CD14-positive monocyte (primary cell): ENCODE measurements around the gene SP6. TPM values are rescaled to one million over a fixed set of nuclear protein-coding genes. Genes with fewer than 3 reads are reported as not detected.

ENCODE experiments used
- DNase-seq, 3 donors: peaks; one replicate each; pipeline ENCODE4 v3.0.0-alpha.2; 2011 to 2022
- H2AFZ ChIP-seq: 2 replicates; pipeline ENCODE4 v1.6.0; 2012; ENCODE audit warnings: mild to moderate bottlenecking, low read depth, low read length, inconsistent platforms; ENCODE audit not compliant: insufficient read depth, poor library complexity, severe bottlenecking
- H3K27ac ChIP-seq, 2 donors: 1 replicate in 1 of 2; 2 replicates in 1 of 2; pipeline ENCODE4 v1.5.1; 2012 to 2013; ENCODE audit warnings: low read length in 2 of 2, control low read depth in 1 of 2, inconsistent platforms in 1 of 2, low read depth in 1 of 2, mild to moderate bottlenecking in 1 of 2
- H3K27me3 ChIP-seq, 2 donors: one replicate each; pipeline versions ENCODE4 v1.6.0 to v1.6.1; 2011 to 2013; ENCODE audit warnings: low read length in 2 of 2; ENCODE audit not compliant: control insufficient read depth in 2 of 2, insufficient read depth in 2 of 2
- H3K36me3 ChIP-seq, 2 donors: replicated peaks in 1 of 2; 1 replicate in 1 of 2; 2 replicates in 1 of 2; pipeline versions ENCODE4 v1.5.1 to v1.6.1; 2012 to 2013; ENCODE audit warnings: low read length in 2 of 2, control low read depth in 1 of 2, inconsistent platforms in 1 of 2, mild to moderate bottlenecking in 1 of 2; ENCODE audit not compliant: insufficient read depth in 2 of 2, control insufficient read depth in 1 of 2
- H3K4me1 ChIP-seq, 2 donors: 1 replicate in 1 of 2; 2 replicates in 1 of 2; pipeline versions ENCODE4 v1.5.1 to v1.6.1; 2012 to 2013; ENCODE audit warnings: low read length in 2 of 2, control low read depth in 1 of 2, inconsistent platforms in 1 of 2, mild to moderate bottlenecking in 1 of 2, moderate library complexity in 1 of 2; ENCODE audit not compliant: insufficient read depth in 2 of 2, control insufficient read depth in 1 of 2
- H3K4me2 ChIP-seq: replicated peaks from 2 replicates; pipeline ENCODE3; 2012; ENCODE audit warnings: low read length, moderate library complexity, mild to moderate bottlenecking; ENCODE audit not compliant: poor library complexity, severe bottlenecking; ENCODE audit errors: extremely low read depth
- H3K4me3 ChIP-seq, 3 experiments: fragments of 200-600 bp in 1 of 3; sonication (generic) in 1 of 3; replicated peaks in 1 of 3; 1 replicate in 2 of 3; 2 replicates in 1 of 3; pipeline ENCODE4 v1.5.1; 2011 to 2013; ENCODE audit warnings: low read length in 3 of 3, mild to moderate bottlenecking in 3 of 3, control low read depth in 2 of 3, low read depth in 2 of 3, inconsistent platforms in 1 of 3, moderate library complexity in 1 of 3
- H3K79me2 ChIP-seq: 2 replicates; pipeline ENCODE4 v1.6.0; 2012; ENCODE audit warnings: mild to moderate bottlenecking, control low read depth, inconsistent platforms, low read length, moderate library complexity; ENCODE audit not compliant: insufficient read depth
- H3K9ac ChIP-seq: 2 replicates; pipeline ENCODE4 v1.6.0; 2017; ENCODE audit warnings: low read length, mild to moderate bottlenecking; ENCODE audit not compliant: insufficient read depth, poor library complexity, severe bottlenecking
- H3K9me3 ChIP-seq, 2 donors: replicated peaks in 1 of 2; 1 replicate in 1 of 2; 2 replicates in 1 of 2; pipeline versions ENCODE4 v1.5.1 to v1.6.1; 2012 to 2013; ENCODE audit warnings: low read length in 2 of 2, control low read depth in 1 of 2; ENCODE audit not compliant: control insufficient read depth in 1 of 2, insufficient read depth in 1 of 2
- H4K20me1 ChIP-seq: 2 replicates; pipeline ENCODE4 v1.6.0; 2012; ENCODE audit warnings: mild to moderate bottlenecking, low read length, control low read depth, moderate library complexity; ENCODE audit not compliant: insufficient read depth
- H3K27ac Mint-ChIP-seq, 7 donors: one replicate each; pipeline ENCODE4 v1.8.0; 2020; ENCODE audit warnings: mild to moderate bottlenecking in 7 of 7, mixed read lengths in 7 of 7, moderate library complexity in 6 of 7, inconsistent platforms in 2 of 7
- H3K27me3 Mint-ChIP-seq, 3 donors: one replicate each; pipeline ENCODE4 v1.8.0; 2021 to 2022; ENCODE audit warnings: low read depth in 3 of 3, mild to moderate bottlenecking in 3 of 3, mixed read lengths in 3 of 3, moderate library complexity in 3 of 3, inconsistent platforms in 1 of 3
- H3K36me3 Mint-ChIP-seq, 2 donors: one replicate each; pipeline ENCODE4 v1.8.0; 2020; ENCODE audit warnings: mixed read lengths in 2 of 2, inconsistent platforms in 1 of 2, mild to moderate bottlenecking in 1 of 2
- H3K4me1 Mint-ChIP-seq: one replicate; pipeline ENCODE4 v1.8.0; 2020; ENCODE audit warnings: mild to moderate bottlenecking, mixed read lengths
- H3K4me3 Mint-ChIP-seq, 2 donors: one replicate each; pipeline ENCODE4 v1.8.0; 2020; ENCODE audit warnings: mild to moderate bottlenecking in 2 of 2, mixed read lengths in 2 of 2, moderate library complexity in 1 of 2
- H3K9me3 Mint-ChIP-seq, 7 donors: one replicate each; pipeline ENCODE4 v1.8.0; 2020 to 2022; ENCODE audit warnings: mixed read lengths in 7 of 7, mild to moderate bottlenecking in 6 of 7, moderate library complexity in 6 of 7, inconsistent platforms in 2 of 7
- CTCF ChIP-seq: fragments of 200-600 bp; IDR thresholded peaks from one replicate; pipeline ENCODE4 v1.8.0; 2022; ENCODE audit warnings: antibody characterized with exemption, mild to moderate bottlenecking
- WGBS: methylation state at CpG from one replicate; pipeline ENCODE4 v1.1.5; 2013; ENCODE audit warnings: missing lambda C conversion rate; ENCODE audit not compliant: insufficient coverage; 5-methylcytosine and 5-hydroxymethylcytosine counted together
- intact Hi-C, 2 donors: fragments of 100-400 bp; cut with micrococcal nuclease; formaldehyde crosslinking; loops; one replicate each; pipeline versions ENCODE4 v1.15.0 to v1.15.1; 2023
- polyA minus RNA-seq: library from RNA; depleted of rRNA, polyadenylated mRNA; stranded (reverse); fragments of >200 nt; gene quantifications from 2 replicates; pipeline ENCODE4 v1.2.3, GENCODE V29; 2012
- polyA plus RNA-seq, 3 donors: library from polyadenylated mRNA; depleted of rRNA in 1 of 3; unstranded in 2 of 3; stranded (reverse) in 1 of 3; fragments of 300-500 nt in 2 of 3; fragments of >200 nt in 1 of 3; fragmentation: Illumina TruSeq in 2 of 3; gene quantifications; 1 replicate in 2 of 3; 2 replicates in 1 of 3; pipeline ENCODE4 v1.2.3, GENCODE V29; 2012 to 2021
- total RNA-seq, 12 experiments: library from RNA in 1 of 12; stranded (reverse) in 1 of 12; fragments of 120-200 nt in 1 of 12; gene quantifications; one replicate each; pipeline ENCODE4 v1.2.4 and lab custom pipeline; 2013 to 2026; ENCODE audit warnings: mixed read lengths in 6 of 12, inconsistent platforms in 1 of 12

Gene SP6
- total RNA-seq (2013): not detected
- under 1 TPM in 1 of 3 donors, not detected in 2; 0.06 TPM for polyA plus RNA-seq
- polyA minus RNA-seq: under 0.01 and 0.08 TPM in 2 replicates
- total RNA-seq (lab: John Stamatoyannopoulos, UW): 0 to 1.6 (median 0.08) reads per million in 11 experiments

- peaks cover 0 to 17% of the 10 kb centered on the region in 2 donors for H3K9me3 ChIP-seq
- H3K4me3 Mint-ChIP-seq: peak within 1 kb of the TSS in 1 of 2 donors; percentile 84
- peaks cover 0 to 18% (median 10%) of the 10 kb centered on the region in 7 donors for H3K9me3 Mint-ChIP-seq
- no peak within 1 kb of the TSS for H3K4me3 ChIP-seq
- no peak within 1 kb of the TSS for H3K9ac ChIP-seq
- 11% methylated on average over 41 of the region's 71 CpGs for WGBS
- H3K27me3 Mint-ChIP-seq: peaks cover 89 to 99% (median 93%) of the 10 kb centered on the region in 3 donors
- DNase-seq: peak in 1 of 3 donors; percentile 23
- H3K27ac ChIP-seq: no peak within 1 kb of the TSS
- peaks cover 0 to 8% of the 10 kb centered on the region in 2 donors for H3K36me3 Mint-ChIP-seq
- intact Hi-C loops: no loop called here
- H4K20me1 ChIP-seq: no peaks in the 10 kb centered on the region
- no peak within 1 kb of the TSS for H2AFZ ChIP-seq
- TF ChIP-seq CTCF: no peak
- peak within 1 kb of the TSS; percentile 11 for H3K4me2 ChIP-seq
- H3K4me1 Mint-ChIP-seq: peaks cover 15% of the 10 kb centered on the region
- H3K36me3 ChIP-seq: no peaks in the 10 kb centered on the region
- peaks cover 0 to 11% of the 10 kb centered on the region in 2 donors for H3K4me1 ChIP-seq
- no peaks in the 10 kb centered on the region for H3K79me2 ChIP-seq
- H3K27ac Mint-ChIP-seq: no peak within 1 kb of the TSS
- H3K27me3 ChIP-seq: peaks cover 75 to 99% of the 10 kb centered on the region in 2 donors
These were observed at the start of gene SP6 for GRCh38 chr17:47850692-47851573. Gene SP6, minus strand, starts transcription at chr17:47851163. Its CDS starts 2,734 bp downstream, at chr17:47848429.

GRCh38 chr17:47899643-47900042 lies 48.7 kb upstream of the SP6 start:
- Histone ChIP-seq H3K27me3 (no peaks in the 10 kb centered on the region), H3K9me3 (no peaks in the 10 kb centered on the region), H3K27ac (no peak overlapping the region), H3K79me2 (peaks cover 82% of the 10 kb centered on the region), H3K4me2 (no peak overlapping the region), H4K20me1 (peaks cover 21% of the 10 kb centered on the region), H3K9ac (no peak overlapping the region), H2AFZ (no peak overlapping the region), H3K36me3 (peaks cover 9 to 46% of the 10 kb centered on the region in 2 donors), H3K4me3 (no peak overlapping the region), H3K4me1 (peaks cover 28 to 39% of the 10 kb centered on the region in 2 donors)
- H3K27ac Mint-ChIP-seq: peak overlapping the region in 2 of 7 donors; percentile 16 to 73
- peaks cover 0 to 2% (median 0%) of the 10 kb centered on the region in 7 donors for H3K9me3 Mint-ChIP-seq
- TF ChIP-seq CTCF: no peak
- 94% methylated on average over 5 of the region's 5 CpGs for WGBS
- H3K36me3 Mint-ChIP-seq: peaks cover 39 to 51% of the 10 kb centered on the region in 2 donors
- DNase-seq: no peak
- intact Hi-C loops: loop anchor here (5.0 to 10.0 kb wide), 3 partner anchors 45 to 235 kb away; partner anchors contain the start of gene PNPO (in 1 of the 2)
- H3K27me3 Mint-ChIP-seq: peaks cover 0 to 7% (median 1%) of the 10 kb centered on the region in 3 donors
- peaks cover 34% of the 10 kb centered on the region for H3K4me1 Mint-ChIP-seq
- no peak overlapping the region for H3K4me3 Mint-ChIP-seq
